Heart left ventricle (tissue), 16 donors: ENCODE measurements around the gene FBXL14. TPM values are rescaled to one million over a fixed set of nuclear protein-coding genes. Genes with fewer than 3 reads are reported as not detected.

Source experiments
- ATAC-seq, 4 donors: fragments of 200-7000 bp; cut with Tn5 transposase; one replicate each; pipeline ENCODE4 v1.9.1; 2020 to 2022; ENCODE audit warnings: moderate library complexity in 4 of 4, mild to moderate bottlenecking in 3 of 4, moderate number of reproducible peaks in 1 of 4
- DNase-seq, 5 donors: peaks; one replicate each; pipeline ENCODE4 v3.0.0-alpha.2; 2020
- H3K27ac ChIP-seq, 12 donors: fragments of 200-600 bp; sonication (generic) in 4 of 12; one replicate each; pipeline versions ENCODE4 v1.5.0 to v1.8.0; 2016 to 2022; ENCODE audit warnings: mild to moderate bottlenecking in 2 of 12
- H3K27me3 ChIP-seq, 9 donors: fragments of 200-600 bp; sonication (generic) in 2 of 9; one replicate each; pipeline versions ENCODE4 v1.5.1 to v1.8.0; 2016 to 2022; ENCODE audit warnings: mild to moderate bottlenecking in 3 of 9
- H3K36me3 ChIP-seq, 9 donors: fragments of 200-600 bp; sonication (generic) in 2 of 9; one replicate each; pipeline versions ENCODE4 v1.5.0 to v1.8.0; 2018 to 2022; ENCODE audit warnings: mild to moderate bottlenecking in 2 of 9
- H3K4me1 ChIP-seq, 12 donors: fragments of 200-600 bp; sonication (generic) in 4 of 12; one replicate each; pipeline versions ENCODE4 v1.5.0 to v1.8.0; 2016 to 2022; ENCODE audit warnings: mild to moderate bottlenecking in 3 of 12
- H3K4me3 ChIP-seq, 12 donors: fragments of 200-600 bp; sonication (generic) in 4 of 12; one replicate each; pipeline versions ENCODE4 v1.5.0 to v1.8.0; 2017 to 2022; ENCODE audit warnings: mild to moderate bottlenecking in 9 of 12, moderate library complexity in 4 of 12
- H3K9me3 ChIP-seq, 12 donors: fragments of 200-600 bp; sonication (generic) in 4 of 12; one replicate each; pipeline versions ENCODE4 v1.5.0 to v1.8.0; 2016 to 2022; ENCODE audit warnings: mild to moderate bottlenecking in 1 of 12
- POLR2A ChIP-seq, 2 donors: fragments of 450-650 bp; IDR thresholded peaks; one replicate each; pipeline ENCODE4 v1.6.1; 2017; ENCODE audit warnings: antibody characterized with exemption in 2 of 2, mild to moderate bottlenecking in 2 of 2, moderate library complexity in 2 of 2
- WGBS, 4 donors: extraction: QIAGEN DNeasy Blood & Tissue Kit in 2 of 4; methylation state at CpG; one replicate each; pipeline versions ENCODE4 v1.1.5 to v1.1.7; 2013 to 2018; 5-methylcytosine and 5-hydroxymethylcytosine counted together
- intact Hi-C, 10 donors: fragments of 100-400 bp; cut with DNase I; formaldehyde crosslinking; loops; one replicate each; pipeline versions ENCODE4 v1.11.1 to v1.14.2; 2022
- polyA plus RNA-seq, 2 donors: library from polyadenylated mRNA; stranded (reverse); fragments of 200-250 nt; gene quantifications; one replicate each; pipeline ENCODE4 v1.2.3, GENCODE V29; 2013
- total RNA-seq, 9 donors: library from RNA; depleted of rRNA in 2 of 9; stranded (reverse); fragments of >200 nt in 2 of 9; fragmentation: NEBNext Ultra II Directional in 3 of 9; extraction: Animal tissue kit (Norgen Biotek cat#: 25700) in 3 of 9; gene quantifications; one replicate each; pipeline versions ENCODE4 v1.1.0 to v1.2.4, GENCODE V29; 2016 to 2023
- TF ChIP-seq, protein P1 (sequence below), 12 donors: fragments of 200-600 bp; sonication (generic) in 4 of 12; IDR thresholded peaks; one replicate each; pipeline versions ENCODE4 v1.5.0 to v1.8.0; 2018 to 2022; ENCODE audit warnings: antibody characterized with exemption in 12 of 12, mild to moderate bottlenecking in 5 of 12
- donor health status: ischemic (EF 13 %, LVEDD 7.1; RV severe dilation, severe dysfunction).
- donor health status: healthy with polysubstance abuse.
- donor health status: DM: no; HTN: yes; CAD: no.
- donor health status: DM: no; HTN: no; CAD: no.
- donor health status: ischemic (EF 25% LVEDD 6.9; RV normal size, moderate dysfunction).
- donor health status: ischemic (EF 25% LVEDD 5.7; RV mildly dilated, moderate dysfunction).
- donor health status: healthy.
- donor health status: DM: yes; HTN: yes; CAD: no.
- donor health status: ischemic (EF 35%, LVEDD 5.7; RV mildly dilated, moderate dysfunction).
- donor health status: nonischemic (EF 11% LVEDD 7.7; RV severe dilation, severe dysfunction).
- donor health status: DM: yes; HTN: yes; CAD: no.
- donor health status: PGD.
- donor health status: ischemic (EF 29% LVEDD 5.4; RV normal size, mild dysfunction).
- donor health status: nonischemic (EF 23%, LVEDD 6.1; RV moderate dilation, normal function).

FBXL14 gene
- total and polyA plus RNA-seq, 11 donors: 1.7 to 10.1 (median 8.4) TPM

DNA sequence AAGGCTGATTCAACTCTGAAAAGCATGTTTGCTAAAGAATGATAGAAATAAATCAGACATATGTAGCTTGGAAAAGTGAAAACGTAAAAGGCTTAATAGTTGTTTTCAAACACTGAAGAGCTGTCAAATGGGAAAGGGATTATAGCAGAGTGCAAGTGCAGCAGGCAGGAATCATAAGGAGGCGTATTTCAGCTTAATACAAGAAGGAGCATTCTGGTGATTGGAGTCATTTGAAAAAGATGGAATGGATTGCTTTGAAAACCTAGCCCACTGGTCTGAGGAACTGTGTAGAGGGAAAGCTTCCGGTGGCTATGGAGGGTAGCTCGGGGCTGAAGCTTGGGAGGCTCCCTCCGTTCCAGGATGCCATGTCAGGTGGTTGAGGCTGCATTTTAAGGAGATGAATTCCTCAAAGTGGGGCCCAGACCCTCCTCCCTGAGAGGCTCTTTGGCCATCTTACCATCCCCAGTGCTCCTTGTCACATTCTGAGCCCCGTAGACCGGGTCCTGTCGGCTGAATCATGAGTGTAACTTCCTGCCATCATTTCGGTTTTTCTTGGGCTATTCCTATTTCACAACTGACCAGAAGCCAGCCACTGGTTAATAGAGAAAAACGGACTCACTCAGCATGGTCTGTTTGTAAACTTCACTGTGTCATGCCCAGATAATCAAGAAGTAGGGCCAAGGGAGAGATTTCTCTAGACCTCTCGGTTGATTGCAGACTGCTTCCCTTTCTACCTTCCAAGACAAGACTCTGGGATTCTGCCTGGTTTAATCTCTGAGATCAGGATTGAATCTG lies 41.1 kb upstream of the FBXL14 start:
- Histone ChIP-seq H3K27me3 (peaks cover 0 to 9% (median 0%) of the 10 kb centered on the region in 9 donors), H3K27ac (peak overlapping the region in 1 of 12 donors; percentile 54), H3K4me3 (no peak overlapping the region), H3K9me3 (no peaks in the 10 kb centered on the region), H3K36me3 (no peaks in the 10 kb centered on the region), H3K4me1 (peaks cover 0 to 40% (median 12%) of the 10 kb centered on the region in 12 donors)
- WGBS, 4 donors: 86 to 89% (median 87%) methylated on average over 11 of the region's 11 CpGs
- no peak for ATAC-seq
- no peak for TF ChIP-seq POLR2A (IDR thresholded peaks at IDR 0.05)
- TF ChIP-seq, protein P1, sequence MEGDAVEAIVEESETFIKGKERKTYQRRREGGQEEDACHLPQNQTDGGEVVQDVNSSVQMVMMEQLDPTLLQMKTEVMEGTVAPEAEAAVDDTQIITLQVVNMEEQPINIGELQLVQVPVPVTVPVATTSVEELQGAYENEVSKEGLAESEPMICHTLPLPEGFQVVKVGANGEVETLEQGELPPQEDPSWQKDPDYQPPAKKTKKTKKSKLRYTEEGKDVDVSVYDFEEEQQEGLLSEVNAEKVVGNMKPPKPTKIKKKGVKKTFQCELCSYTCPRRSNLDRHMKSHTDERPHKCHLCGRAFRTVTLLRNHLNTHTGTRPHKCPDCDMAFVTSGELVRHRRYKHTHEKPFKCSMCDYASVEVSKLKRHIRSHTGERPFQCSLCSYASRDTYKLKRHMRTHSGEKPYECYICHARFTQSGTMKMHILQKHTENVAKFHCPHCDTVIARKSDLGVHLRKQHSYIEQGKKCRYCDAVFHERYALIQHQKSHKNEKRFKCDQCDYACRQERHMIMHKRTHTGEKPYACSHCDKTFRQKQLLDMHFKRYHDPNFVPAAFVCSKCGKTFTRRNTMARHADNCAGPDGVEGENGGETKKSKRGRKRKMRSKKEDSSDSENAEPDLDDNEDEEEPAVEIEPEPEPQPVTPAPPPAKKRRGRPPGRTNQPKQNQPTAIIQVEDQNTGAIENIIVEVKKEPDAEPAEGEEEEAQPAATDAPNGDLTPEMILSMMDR (IDR thresholded peaks at IDR 0.05): no peak
- no peak for DNase-seq
- intact Hi-C loops: no loop called here

DNA sequence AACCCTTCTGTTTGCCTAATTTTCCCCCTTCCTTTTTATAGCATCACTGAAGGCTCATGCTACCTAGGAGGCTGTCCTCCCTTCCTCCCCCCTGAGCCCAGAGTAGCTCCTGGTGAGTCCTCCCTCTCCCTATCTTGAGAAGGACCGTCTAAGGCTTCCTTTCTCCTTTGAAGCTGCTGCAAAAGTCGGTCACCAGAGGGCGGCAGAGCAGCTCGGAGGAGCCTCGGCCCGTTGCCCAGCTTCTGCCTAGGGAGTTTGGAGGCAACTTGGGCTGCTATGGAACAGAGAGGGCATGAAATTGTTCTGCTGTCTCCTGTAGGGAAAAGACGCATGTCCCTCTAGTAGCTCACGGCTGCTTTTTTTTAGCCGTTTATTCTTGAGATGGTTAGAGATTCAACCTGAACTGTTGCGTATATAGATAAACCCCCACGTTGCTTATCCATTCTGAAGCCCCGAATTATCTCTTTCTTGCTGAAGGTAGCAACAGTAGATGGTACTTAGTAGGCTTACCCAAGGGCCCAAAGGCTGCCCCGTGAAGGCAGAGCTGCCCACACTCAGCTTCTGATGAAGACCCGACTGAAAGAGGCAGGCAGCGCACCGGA lies 40.3 kb upstream of the FBXL14 start:
- intact Hi-C loops: loop anchor here in 3 of 10 donors (1.0 to 5.0 kb wide), 3 partner anchors 303 to 308 kb away; no protein-coding TSS in a partner anchor
- peaks cover 0 to 17% (median 0%) of the 10 kb centered on the region in 9 donors for H3K27me3 ChIP-seq
- no peak for TF ChIP-seq POLR2A (IDR thresholded peaks at IDR 0.05)
- TF ChIP-seq, protein P1 (IDR thresholded peaks at IDR 0.05): peak; percentile 68 to 91 (median 78)
- no peak overlapping the region for H3K27ac ChIP-seq
- H3K9me3 ChIP-seq: no peaks in the 10 kb centered on the region
- peaks cover 0 to 49% (median 20%) of the 10 kb centered on the region in 12 donors for H3K4me1 ChIP-seq
- peak; percentile 19 to 62 (median 56) for ATAC-seq
- WGBS, 4 donors: 36 to 52% (median 39%) methylated on average over 11 to 16 of the region's 16 CpGs
- no peak overlapping the region for H3K4me3 ChIP-seq
- DNase-seq: peak; percentile 71 to 91 (median 84)
- H3K36me3 ChIP-seq: no peaks in the 10 kb centered on the region

DNA sequence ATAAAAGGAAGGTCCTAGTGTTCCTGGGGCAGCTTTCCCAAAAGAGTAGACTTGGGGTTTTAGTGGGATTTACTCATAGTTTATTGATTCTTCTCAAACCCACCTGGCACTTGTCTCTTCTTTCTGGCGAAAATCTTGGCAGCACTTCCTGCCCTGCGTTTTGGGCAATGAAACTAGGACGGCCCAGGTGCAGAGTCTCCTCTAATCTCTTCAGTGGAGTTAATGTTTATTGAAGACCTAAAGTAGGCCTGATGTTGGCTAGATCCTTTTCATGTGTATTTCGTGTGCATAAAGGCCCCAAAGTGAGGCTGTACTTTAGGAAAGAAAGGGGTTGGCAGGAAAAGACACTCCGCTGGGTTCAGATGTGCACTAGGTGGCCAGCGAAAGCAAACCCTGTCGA lies 39.8 kb upstream of the FBXL14 start:
- H3K4me3 ChIP-seq: no peak overlapping the region
- ATAC-seq (no peak), DNase-seq (no peak)
- no peaks in the 10 kb centered on the region for H3K36me3 ChIP-seq
- H3K27ac ChIP-seq: no peak overlapping the region
- H3K9me3 ChIP-seq: no peaks in the 10 kb centered on the region
- H3K4me1 ChIP-seq: peaks cover 0 to 54% (median 23%) of the 10 kb centered on the region in 12 donors
- intact Hi-C loops: loop anchor here in 3 of 10 donors (1.0 to 5.0 kb wide), 3 partner anchors 303 to 308 kb away; no protein-coding TSS in a partner anchor
- WGBS, 4 donors: 70 to 76% (median 75%) methylated on average over 7 of the region's 7 CpGs
- H3K27me3 ChIP-seq: peaks cover 0 to 18% (median 0%) of the 10 kb centered on the region in 9 donors
- TF ChIP-seq POLR2A (IDR thresholded peaks at IDR 0.05): no peak
- TF ChIP-seq, protein P1 (IDR thresholded peaks at IDR 0.05): no peak

DNA sequence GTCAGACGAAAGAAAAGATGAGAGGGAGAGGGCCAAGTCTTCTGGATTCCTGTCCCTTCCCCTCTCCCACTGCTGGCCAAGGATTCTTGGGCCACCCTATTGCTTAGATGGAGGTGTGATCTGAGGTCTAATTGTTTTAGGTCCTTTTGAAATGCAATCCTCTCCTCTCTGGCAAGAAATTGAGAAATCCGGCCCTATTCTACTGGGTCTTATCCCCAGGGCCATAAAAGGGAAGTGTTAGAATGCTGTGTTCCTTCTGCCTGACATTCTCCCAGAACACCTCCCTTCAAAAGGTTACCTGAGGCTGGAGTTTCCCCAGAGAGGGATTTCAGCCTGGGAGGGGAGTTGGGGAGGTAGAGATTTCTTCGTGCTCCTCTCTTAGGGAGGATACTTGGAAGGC lies 39.1 kb upstream of the FBXL14 start:
- ATAC-seq (no peak), DNase-seq (no peak)
- Histone ChIP-seq H3K36me3 (no peaks in the 10 kb centered on the region), H3K4me3 (no peak overlapping the region), H3K9me3 (no peaks in the 10 kb centered on the region), H3K27ac (peak overlapping the region in 1 of 12 donors; percentile 8), H3K4me1 (peaks cover 0 to 56% (median 23%) of the 10 kb centered on the region in 12 donors), H3K27me3 (peaks cover 0 to 18% (median 0%) of the 10 kb centered on the region in 9 donors)
- TF ChIP-seq, protein P1 (IDR thresholded peaks at IDR 0.05): no peak
- no peak for TF ChIP-seq POLR2A (IDR thresholded peaks at IDR 0.05)
- 38 to 55% (median 48%) methylated on average over 3 of the region's 3 CpGs for WGBS, 4 donors
- intact Hi-C loops: loop anchor here in 2 of 10 donors (5.0 kb wide), 2 partner anchors 304 to 309 kb away; no protein-coding TSS in a partner anchor
